HG02970 (cell line): Measurements from ENCODE around the gene P4HA2.

ENCODE experiments used
- ATAC-seq: cut with Tn5 transposase; IDR thresholded peaks from one replicate; pipeline ENCODE4 v1.9.1; 2021; ENCODE audit warnings: mild to moderate bottlenecking, moderate library complexity, moderate number of reproducible peaks; ENCODE audit not compliant: unreplicated experiment, low FRiP score

The P4HA2 gene

GRCh38 chr5:132226516-132227234, 978 bp downstream of the P4HA2 start:
- no peak for ATAC-seq

GRCh38 chr5:132225165-132226032, 2.3 kb downstream of the P4HA2 start:
- no peak for ATAC-seq

- ATAC-seq = no peak
Observed at GRCh38 chr5:132224716-132225115, 2.9 kb downstream of the P4HA2 start.

GRCh38 chr5:132223861-132224260, 3.8 kb downstream of the P4HA2 start:
- no peak for ATAC-seq

GRCh38 chr5:132222649-132223038, 5.0 kb downstream of the P4HA2 start:
- ATAC-seq = no peak

- no peak for ATAC-seq
Observed at GRCh38 chr5:132221781-132222648, 5.6 kb downstream of the P4HA2 start.

GRCh38 chr5:132220491-132220890, 7.2 kb downstream of the P4HA2 start:
- no peak for ATAC-seq

- ATAC-seq = no peak
Observed at GRCh38 chr5:132219981-132220380, 7.7 kb downstream of the P4HA2 start.

GRCh38 chr5:132219289-132219970, 8.2 kb downstream of the P4HA2 start:
- no peak for ATAC-seq

- no peak for ATAC-seq
Observed at GRCh38 chr5:132218321-132218720, 9.3 kb downstream of the P4HA2 start.

- no peak for ATAC-seq
Observed at GRCh38 chr5:132215329-132215728, 12.3 kb downstream of the P4HA2 start.

- no peak for ATAC-seq
Observed at GRCh38 chr5:132214491-132214890, 13.2 kb downstream of the P4HA2 start.

GRCh38 chr5:132213666-132214065, 14.0 kb downstream of the P4HA2 start:
- no peak for ATAC-seq

- no peak for ATAC-seq
Observed at GRCh38 chr5:132211787-132212186, 15.9 kb downstream of the P4HA2 start.

- no peak for ATAC-seq
Observed at GRCh38 chr5:132210944-132211343, 16.7 kb downstream of the P4HA2 start.

GRCh38 chr5:132209901-132210545, 17.6 kb downstream of the P4HA2 start:
- no peak for ATAC-seq

- ATAC-seq = no peak
Observed at GRCh38 chr5:132209131-132209530, 18.5 kb downstream of the P4HA2 start.

GRCh38 chr5:132207778-132208177, 19.9 kb downstream of the P4HA2 start:
- no peak for ATAC-seq

GRCh38 chr5:132206782-132207181, 20.9 kb downstream of the P4HA2 start:
- no peak for ATAC-seq
